HG03135 (cell line): ENCODE data around the gene WRNIP1.

Source experiments
- ATAC-seq: cut with Tn5 transposase; IDR thresholded peaks from one replicate; pipeline ENCODE4 v1.9.1; 2021; ENCODE audit warnings: mild to moderate bottlenecking, moderate library complexity; ENCODE audit not compliant: unreplicated experiment

The WRNIP1 gene

GRCh38 chr6:2740581-2740980 lies 24.6 kb upstream of the WRNIP1 start:
- no peak for ATAC-seq

- ATAC-seq: no peak
These were observed 23.4 kb upstream of the WRNIP1 start for GRCh38 chr6:2741756-2742155.

- no peak for ATAC-seq
These were observed 21.6 kb upstream of the WRNIP1 start for GRCh38 chr6:2743280-2744208.

GRCh38 chr6:2744209-2744771 lies 20.9 kb upstream of the WRNIP1 start:
- no peak for ATAC-seq

DNA sequence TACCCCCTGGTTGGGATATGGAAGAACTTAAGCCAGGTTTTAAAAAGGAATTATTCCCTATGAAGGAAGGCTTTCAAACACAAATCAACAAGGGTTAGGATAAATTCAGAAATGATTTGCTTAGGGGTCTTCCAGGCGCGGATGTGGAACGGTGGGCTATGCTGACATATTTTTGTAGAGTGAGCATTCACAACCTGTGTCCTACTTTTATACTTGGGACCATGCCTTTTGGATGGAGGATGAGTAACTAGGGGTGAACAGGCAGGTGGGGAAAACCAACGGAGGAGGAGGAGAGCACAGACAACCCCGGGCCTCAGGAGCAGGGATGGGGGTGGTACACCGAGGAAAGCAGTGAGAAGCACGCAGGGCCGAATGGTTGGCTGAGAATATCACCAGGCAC lies 20.4 kb upstream of the WRNIP1 start:
- ATAC-seq: no peak

- no peak for ATAC-seq
These were observed 19.9 kb upstream of the WRNIP1 start for GRCh38 chr6:2745246-2745645.

- no peak for ATAC-seq
These were observed 18.6 kb upstream of the WRNIP1 start for GRCh38 chr6:2746557-2747061.

- ATAC-seq: no peak
These were observed 17.0 kb upstream of the WRNIP1 start for GRCh38 chr6:2748183-2748582.

DNA sequence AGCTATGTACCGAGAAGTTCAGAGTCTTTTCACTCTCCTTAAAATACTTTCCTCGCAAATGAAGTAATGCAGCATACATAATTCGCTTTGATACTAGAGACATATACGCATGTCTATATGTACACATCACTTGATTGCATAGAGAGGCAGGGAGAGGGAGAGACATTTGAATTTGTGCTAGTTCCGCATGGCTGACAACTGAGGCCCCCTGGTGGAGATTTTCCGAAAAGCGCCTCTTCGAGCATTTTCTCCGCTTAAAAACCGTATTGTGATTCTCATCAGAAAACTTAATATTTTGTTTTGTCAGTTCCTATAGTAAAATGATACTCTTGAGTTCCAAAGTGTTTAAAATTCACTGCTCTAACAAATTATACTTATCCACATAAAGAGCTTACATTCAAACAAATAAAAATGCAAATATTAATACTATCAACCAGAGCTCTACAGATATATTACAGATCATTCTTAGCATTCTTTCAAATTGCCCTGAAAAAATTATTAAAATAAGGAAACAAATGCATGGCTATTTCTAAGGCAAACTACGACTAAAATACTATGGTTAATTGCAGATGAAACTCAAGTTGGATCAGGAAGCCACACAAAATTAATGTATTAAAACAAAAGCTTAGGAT lies 15.1 kb upstream of the WRNIP1 start:
- ATAC-seq: no peak

DNA sequence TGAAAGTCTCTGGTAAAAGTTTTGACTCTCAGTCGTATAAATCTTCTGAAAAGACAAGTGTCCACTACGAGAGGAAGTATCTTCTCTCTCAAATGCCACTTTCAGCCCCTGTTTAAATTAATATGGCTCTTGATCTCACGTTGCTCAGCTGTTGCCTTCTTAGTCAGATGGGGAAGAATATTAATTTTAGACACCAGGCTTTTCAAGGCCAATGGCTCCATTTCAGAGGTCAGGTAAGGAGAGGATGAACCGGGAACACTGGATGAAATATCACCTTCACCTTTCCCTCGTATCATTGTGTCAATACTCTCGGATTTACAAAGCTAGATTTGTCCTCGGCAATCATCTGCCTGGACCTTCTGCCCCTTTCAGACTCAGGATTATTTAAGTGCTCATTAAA lies 14.4 kb upstream of the WRNIP1 start, which contains the start of gene MYLK4:
MYLK4 (minus strand) TSS at position 91 of the 400 bp plus-strand sequence. CDS start 1,628 bp downstream, outside the sequence.
- no peak for ATAC-seq

- ATAC-seq: no peak
These were observed 13.3 kb upstream of the WRNIP1 start for GRCh38 chr6:2751871-2752270.

- no peak for ATAC-seq
These were observed 12.6 kb upstream of the WRNIP1 start for GRCh38 chr6:2752477-2753109.

GRCh38 chr6:2753110-2753489 lies 12.1 kb upstream of the WRNIP1 start:
- ATAC-seq: no peak

DNA sequence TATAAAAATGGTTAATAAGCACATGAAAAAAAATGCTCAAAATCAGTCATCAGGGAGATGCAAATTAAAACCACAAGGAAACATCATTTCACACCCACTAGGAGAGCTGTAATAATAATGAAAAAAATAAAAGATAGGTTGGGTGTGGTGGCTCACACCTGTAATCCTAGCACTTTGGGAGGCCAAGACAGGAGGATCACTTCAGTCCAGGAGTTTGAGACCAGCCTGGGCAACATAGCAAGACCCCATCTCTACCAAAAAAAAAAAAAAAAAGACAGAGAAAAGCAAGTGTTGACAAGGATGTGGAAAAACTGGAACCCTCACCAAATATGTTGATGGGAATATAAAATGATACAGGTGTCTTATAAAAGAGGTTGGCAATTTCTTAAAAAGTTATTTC lies 11.4 kb upstream of the WRNIP1 start:
- no peak for ATAC-seq

GRCh38 chr6:2754393-2754792 lies 10.8 kb upstream of the WRNIP1 start:
- ATAC-seq: no peak

GRCh38 chr6:2754911-2755310 lies 10.3 kb upstream of the WRNIP1 start:
- ATAC-seq: no peak

GRCh38 chr6:2755456-2755855 lies 9.7 kb upstream of the WRNIP1 start:
- no peak for ATAC-seq

DNA sequence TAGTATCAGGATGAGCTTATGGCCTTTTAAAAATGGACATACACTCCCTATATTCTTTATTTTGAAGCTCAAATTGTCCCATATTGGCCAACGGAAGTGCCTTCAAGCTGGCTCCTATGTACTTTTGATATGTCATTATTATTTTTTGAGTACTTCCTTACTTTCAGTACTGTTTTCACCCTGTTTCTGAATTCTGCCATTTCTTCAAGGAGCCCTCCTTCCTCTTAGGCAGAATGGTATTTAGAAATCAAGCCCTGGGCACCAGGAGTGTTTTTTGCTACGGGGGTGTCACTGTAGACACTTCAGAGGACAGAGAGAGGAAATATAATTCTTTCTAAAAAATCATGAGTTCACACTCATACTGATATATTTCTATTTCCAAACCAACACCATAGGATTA lies 9.0 kb upstream of the WRNIP1 start:
- no peak for ATAC-seq

DNA sequence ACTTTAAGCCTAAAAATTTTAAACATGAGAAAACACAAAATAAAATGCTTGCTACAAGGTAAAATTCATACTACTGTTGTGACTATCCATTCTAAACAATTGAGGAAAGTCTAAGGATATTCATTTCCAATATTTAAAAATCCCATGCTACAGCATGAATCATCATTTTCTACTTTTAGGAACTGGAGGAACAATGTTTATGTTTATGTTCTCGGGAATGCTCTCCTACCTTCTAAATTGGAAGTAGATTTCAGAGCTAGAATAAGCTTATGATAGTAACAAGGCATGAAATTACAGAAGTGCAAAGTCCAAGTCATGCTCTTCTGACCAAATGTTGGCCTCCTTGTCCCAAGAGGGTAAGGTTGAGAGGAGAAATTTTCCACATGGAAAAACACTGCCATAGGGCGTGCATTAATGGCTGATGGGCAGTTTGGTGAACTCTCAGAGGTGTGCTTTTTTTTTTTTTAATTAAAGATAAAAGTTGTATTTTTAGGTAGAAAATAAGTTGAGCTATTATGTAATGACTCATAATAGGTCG lies 8.4 kb upstream of the WRNIP1 start:
- ATAC-seq: no peak

GRCh38 chr6:2758980-2759379 lies 6.2 kb upstream of the WRNIP1 start:
- ATAC-seq: no peak
